HCT116 (cell line): Measurements from ENCODE around the gene TCERG1L.

Source experiments
- CEBPB ChIP-seq: IDR thresholded peaks from 2 replicates; pipeline ENCODE4 v1.6.1; 2012; ENCODE audit warnings: low read depth
- CTCF ChIP-seq, 3 experiments: fragments of 200-600 bp in 1 of 3; sonication (generic) in 1 of 3; IDR thresholded peaks in 2 of 3; conservative IDR thresholded peaks in 1 of 3; 2 replicates each; pipeline ENCODE4 v1.5.1; 2012 to 2017; ENCODE audit warnings: low read depth in 2 of 3, low read length in 2 of 3, antibody characterized with exemption in 1 of 3, borderline replicate concordance in 1 of 3, control low read depth in 1 of 3, mild to moderate bottlenecking in 1 of 3, mixed read lengths in 1 of 3, mixed run types in 1 of 3, moderate library complexity in 1 of 3; ENCODE audit not compliant: insufficient read depth in 1 of 3
- POLR2A ChIP-seq: IDR thresholded peaks from 2 replicates; pipeline ENCODE4 v1.7.0; 2011; ENCODE audit warnings: borderline replicate concordance; ENCODE audit not compliant: insufficient read depth, insufficient read length; ENCODE audit errors: extremely low read depth

GRCh38 chr10:131126321-131127137 is 185.0 kb downstream of the TCERG1L start:
- TF ChIP-seq CEBPB (no peak), CTCF (IDR thresholded peaks at IDR 0.05 in 2 of 3, conservative IDR thresholded peaks at IDR 0.05 in 1 of 3; ENCODE audit: borderline replicate concordance in 1 of 3, insufficient read depth in 1 of 3, low read depth in 2 of 3, low read length in 2 of 3) (no peak), POLR2A (no peak)
